Measurements from ENCODE around the gene CLDN15.

GRCh38 chr7:101238226-101239182 is 902 bp upstream of the CLDN15 start:
- TF ChIP-seq CTCF (optimal IDR thresholded peaks at IDR 0.05 in 1 of 3, IDR thresholded peaks at IDR 0.05 in 1 of 3, conservative IDR thresholded peaks at IDR 0.05 in 1 of 3; ENCODE audit: extremely low read depth in 1 of 3, insufficient read depth in 2 of 3, low read length in 3 of 3) (no peak), EZH2 (IDR thresholded peaks at IDR 0.05; ENCODE audit: low read length) (no peak)

Data from keratinocyte (primary cell).